ENCODE results near the gene ARL16.

ARL16 gene, protein sequence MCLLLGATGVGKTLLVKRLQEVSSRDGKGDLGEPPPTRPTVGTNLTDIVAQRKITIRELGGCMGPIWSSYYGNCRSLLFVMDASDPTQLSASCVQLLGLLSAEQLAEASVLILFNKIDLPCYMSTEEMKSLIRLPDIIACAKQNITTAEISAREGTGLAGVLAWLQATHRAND

GRCh38 chr17:81683584-81684441 lies at the start of gene ARL16, which contains the start of gene HGS:
Gene ARL16, minus strand, starts transcription at chr17:81683797. Its CDS starts 44 bp downstream, at chr17:81683753.
Gene HGS, plus strand, starts transcription at chr17:81684011. Its CDS starts 56 bp downstream, at chr17:81684067.
- peaks cover 50% of the 10 kb centered on the region for H3K79me2 ChIP-seq
- H3K4me2 ChIP-seq (ENCODE audit: low read length), result peak within 1 kb of the TSS; percentile 88

GRCh38 chr17:81727324-81728031 lies 43.9 kb upstream of the ARL16 start:
- Histone ChIP-seq H3K27ac (no peak overlapping the region), H3K9me3 (ENCODE audit: control insufficient read depth, low read length) (no peaks in the 10 kb centered on the region), H3K79me2 (no peaks in the 10 kb centered on the region), H3K4me1 (peaks cover 25% of the 10 kb centered on the region), H3K36me3 (ENCODE audit: control insufficient read depth, insufficient read depth, low read length) (no peaks in the 10 kb centered on the region), H2AFZ (no peak overlapping the region), H3K4me2 (ENCODE audit: low read length) (no peak overlapping the region), H3K4me3 (ENCODE audit: low read depth, low read length) (no peak overlapping the region), H3K27me3 (ENCODE audit: control insufficient read depth, insufficient read depth, low read length) (no peaks in the 10 kb centered on the region), H3K9ac (no peak overlapping the region)
- TF ChIP-seq, protein P1, sequence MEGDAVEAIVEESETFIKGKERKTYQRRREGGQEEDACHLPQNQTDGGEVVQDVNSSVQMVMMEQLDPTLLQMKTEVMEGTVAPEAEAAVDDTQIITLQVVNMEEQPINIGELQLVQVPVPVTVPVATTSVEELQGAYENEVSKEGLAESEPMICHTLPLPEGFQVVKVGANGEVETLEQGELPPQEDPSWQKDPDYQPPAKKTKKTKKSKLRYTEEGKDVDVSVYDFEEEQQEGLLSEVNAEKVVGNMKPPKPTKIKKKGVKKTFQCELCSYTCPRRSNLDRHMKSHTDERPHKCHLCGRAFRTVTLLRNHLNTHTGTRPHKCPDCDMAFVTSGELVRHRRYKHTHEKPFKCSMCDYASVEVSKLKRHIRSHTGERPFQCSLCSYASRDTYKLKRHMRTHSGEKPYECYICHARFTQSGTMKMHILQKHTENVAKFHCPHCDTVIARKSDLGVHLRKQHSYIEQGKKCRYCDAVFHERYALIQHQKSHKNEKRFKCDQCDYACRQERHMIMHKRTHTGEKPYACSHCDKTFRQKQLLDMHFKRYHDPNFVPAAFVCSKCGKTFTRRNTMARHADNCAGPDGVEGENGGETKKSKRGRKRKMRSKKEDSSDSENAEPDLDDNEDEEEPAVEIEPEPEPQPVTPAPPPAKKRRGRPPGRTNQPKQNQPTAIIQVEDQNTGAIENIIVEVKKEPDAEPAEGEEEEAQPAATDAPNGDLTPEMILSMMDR (IDR thresholded peaks at IDR 0.05), result no peak

More at GRCh38 chr17:81683584-81684441, at the start of gene ARL16, which contains the start of gene HGS:
- Histone ChIP-seq H3K36me3 (ENCODE audit: control insufficient read depth, insufficient read depth, low read length) (no peaks in the 10 kb centered on the region), H3K9me3 (ENCODE audit: control insufficient read depth, low read length) (no peaks in the 10 kb centered on the region), H3K4me1 (peaks cover 11% of the 10 kb centered on the region), H3K4me3 (ENCODE audit: low read depth, low read length) (peak within 1 kb of the TSS; percentile 94), H3K27ac (peak within 1 kb of the TSS; percentile 63), H2AFZ (peak within 1 kb of the TSS; percentile 86), H3K9ac (peak within 1 kb of the TSS; percentile 58), H3K27me3 (ENCODE audit: control insufficient read depth, insufficient read depth, low read length) (no peaks in the 10 kb centered on the region)
- TF ChIP-seq, protein P1 (IDR thresholded peaks at IDR 0.05), result no peak

- Histone ChIP-seq H2AFZ (peak overlapping the region; percentile 43), H3K4me3 (ENCODE audit: low read depth, low read length) (no peak overlapping the region), H3K36me3 (ENCODE audit: control insufficient read depth, insufficient read depth, low read length) (no peaks in the 10 kb centered on the region), H3K79me2 (no peaks in the 10 kb centered on the region), H3K4me1 (peaks cover 36% of the 10 kb centered on the region), H3K27me3 (ENCODE audit: control insufficient read depth, insufficient read depth, low read length) (no peaks in the 10 kb centered on the region), H3K9me3 (ENCODE audit: control insufficient read depth, low read length) (no peaks in the 10 kb centered on the region), H3K27ac (peak overlapping the region; percentile 81), H3K4me2 (ENCODE audit: low read length) (no peak overlapping the region), H3K9ac (no peak overlapping the region)
- TF ChIP-seq, protein P1 (IDR thresholded peaks at IDR 0.05), result no peak
Measured at GRCh38 chr17:81726004-81726403, 42.4 kb upstream of the ARL16 start.

DNA sequence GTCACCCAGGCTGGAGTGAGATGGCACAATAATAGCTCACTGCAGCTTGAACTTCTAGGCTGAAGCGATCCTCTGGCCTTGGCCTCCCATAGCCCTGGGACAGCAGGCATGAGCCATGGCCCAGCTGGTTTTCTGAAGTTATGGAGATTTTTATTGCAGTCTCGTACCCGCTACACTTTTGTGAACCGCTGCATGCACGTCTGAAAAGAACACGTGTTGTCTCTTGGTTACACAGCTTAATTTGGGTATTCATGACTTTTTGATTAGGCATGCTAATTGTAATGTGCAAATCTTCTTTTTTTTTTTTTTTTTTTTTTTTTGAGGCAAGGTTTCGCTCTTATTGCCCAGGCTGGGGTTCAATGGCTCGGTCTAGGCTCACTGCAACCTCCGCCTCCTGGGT lies 41.8 kb upstream of the ARL16 start:
- Histone ChIP-seq H3K27me3 (ENCODE audit: control insufficient read depth, insufficient read depth, low read length) (no peaks in the 10 kb centered on the region), H3K79me2 (no peaks in the 10 kb centered on the region), H3K4me1 (peaks cover 37% of the 10 kb centered on the region), H3K36me3 (ENCODE audit: control insufficient read depth, insufficient read depth, low read length) (no peaks in the 10 kb centered on the region), H3K27ac (peak overlapping the region; percentile 81), H3K4me3 (ENCODE audit: low read depth, low read length) (no peak overlapping the region), H3K9ac (no peak overlapping the region), H3K9me3 (ENCODE audit: control insufficient read depth, low read length) (no peaks in the 10 kb centered on the region), H3K4me2 (ENCODE audit: low read length) (no peak overlapping the region), H2AFZ (no peak overlapping the region)
- TF ChIP-seq, protein P1 (IDR thresholded peaks at IDR 0.05), result no peak

Data from parathyroid adenoma (tissue), 2 donors.